Adrenal gland (tissue), 12 donors: Measurements from ENCODE around the gene CHRDL1. TPM values are rescaled to one million over a fixed set of nuclear protein-coding genes. Genes with fewer than 3 reads are reported as not detected.

Experiments used
- DNase-seq, 7 donors: peaks; one replicate each; pipeline ENCODE4 v3.0.0-alpha.2; 2019 to 2020
- H3K27ac ChIP-seq, 5 donors: fragments of 200-600 bp; sonication (generic) in 4 of 5; 1 replicate in 3 of 5; 2 replicates in 2 of 5; pipeline versions ENCODE4 v1.5.1 to v1.8.0; 2016 to 2020; ENCODE audit warnings: mild to moderate bottlenecking in 1 of 5
- H3K27me3 ChIP-seq: fragments of 200-600 bp; 2 replicates; pipeline ENCODE4 v1.8.0; 2021
- H3K36me3 ChIP-seq, 2 donors: fragments of 200-600 bp; replicated peaks in 1 of 2; 1 replicate in 1 of 2; 2 replicates in 1 of 2; pipeline versions ENCODE4 v1.5.1 to v1.8.0; 2018 to 2022
- H3K4me1 ChIP-seq, 2 donors: fragments of 200-600 bp; replicated peaks in 1 of 2; 1 replicate in 1 of 2; 2 replicates in 1 of 2; pipeline versions ENCODE4 v1.5.1 to v1.8.0; 2018 to 2021
- H3K4me3 ChIP-seq, 4 donors: fragments of 200-600 bp; sonication (generic) in 3 of 4; one replicate each; pipeline ENCODE4 v1.5.1; 2016 to 2018
- H3K9me3 ChIP-seq, 3 donors: fragments of 200-600 bp; sonication (generic) in 1 of 3; replicated peaks in 1 of 3; 1 replicate in 2 of 3; 2 replicates in 1 of 3; pipeline versions ENCODE4 v1.5.1 to v1.8.0; 2016 to 2021
- POLR2A ChIP-seq, 2 donors: fragments of 450-650 bp; IDR thresholded peaks; one replicate each; pipeline ENCODE4 v1.6.1; 2017; ENCODE audit warnings: antibody characterized with exemption in 2 of 2, mild to moderate bottlenecking in 2 of 2, moderate library complexity in 1 of 2
- WGBS, 4 donors: extraction: QIAGEN DNeasy Blood & Tissue Kit in 2 of 4; methylation state at CpG; one replicate each; pipeline versions ENCODE4 v1.1.5 to v1.1.7; 2013 to 2017; 5-methylcytosine and 5-hydroxymethylcytosine counted together
- intact Hi-C, 2 donors: fragments of 100-400 bp; cut with DNase I; formaldehyde crosslinking; loops; one replicate each; pipeline versions ENCODE4 v1.14.1 to v1.15.0; 2022 to 2023
- polyA plus RNA-seq, 3 donors: library from polyadenylated mRNA; stranded (reverse); fragments of 200-250 nt in 2 of 3; fragments of 350-450 nt in 1 of 3; fragmentation: Illumina TruSeq in 1 of 3; extraction: RNeasy Lipid Tissue Mini Kit (QIAGEN cat#74804) in 1 of 3; gene quantifications; one replicate each; pipeline ENCODE4 v1.2.3, GENCODE V29; 2013 to 2014
- total RNA-seq, 9 donors: library from RNA; depleted of rRNA in 4 of 9; stranded (reverse); fragments of >200 nt in 4 of 9; fragments of 120-200 nt in 1 of 9; fragmentation: NEBNext Ultra II Directional in 1 of 9; extraction: Animal tissue kit (Norgen Biotek cat#: 25700) in 1 of 9; gene quantifications; one replicate each; pipeline versions ENCODE4 v1.1.0 to v1.2.4, GENCODE V29; 2013 to 2023
- TF ChIP-seq, protein P1 (sequence below), 6 experiments: fragments of 450-650 bp in 4 of 6; fragments of 200-600 bp in 2 of 6; sonication (generic) in 1 of 6; IDR thresholded peaks; 1 replicate in 5 of 6; 2 replicates in 1 of 6; pipeline versions ENCODE4 v1.5.1 to v1.8.0; 2016 to 2021; ENCODE audit warnings: antibody characterized with exemption in 6 of 6, mild to moderate bottlenecking in 2 of 6, moderate library complexity in 1 of 6
- donor health status: healthy with polysubstance abuse.
- donor health status: Bipolar disorder and iron deficiency.
- donor health status: DM: yes; HTN: yes; CAD: no.
- donor health status: DM: no; HTN: no; CAD: no.
- donor health status: DM: no; HTN: no; CAD: no.
- donor health status: DM: yes; HTN: yes; CAD: no.

Gene CHRDL1
- total and polyA plus RNA-seq, 12 donors: 0.22 to 14.1 (median 4.5) TPM

DNA sequence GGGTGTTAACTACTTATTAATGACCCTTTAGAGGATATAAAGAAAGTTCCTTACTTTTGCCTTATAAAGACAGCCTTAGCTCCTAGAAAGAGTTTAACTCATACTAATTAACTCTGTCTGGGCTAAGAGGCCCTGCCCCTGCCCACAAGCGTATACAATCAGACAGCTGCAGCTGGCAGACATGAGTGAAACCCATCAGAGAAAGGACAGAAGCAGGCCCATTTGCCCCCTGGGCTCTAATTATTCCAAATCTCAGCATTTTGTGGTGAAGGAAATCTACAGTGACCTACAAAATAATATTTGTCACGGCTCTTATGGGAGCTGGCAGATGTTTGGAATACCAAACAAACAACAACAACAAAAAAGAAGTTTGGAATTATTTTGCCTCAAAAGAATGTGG lies 71.8 kb downstream of the CHRDL1 start:
- no peak for DNase-seq
- Histone ChIP-seq H3K4me3 (no peak overlapping the region), H3K27me3 (peaks cover 22% of the 10 kb centered on the region), H3K27ac (no peak overlapping the region), H3K36me3 (no peaks in the 10 kb centered on the region), H3K9me3 (no peaks in the 10 kb centered on the region), H3K4me1 (no peaks in the 10 kb centered on the region)
- intact Hi-C loops: no loop called here
- no peak for TF ChIP-seq POLR2A (IDR thresholded peaks at IDR 0.05)
- TF ChIP-seq, protein P1, sequence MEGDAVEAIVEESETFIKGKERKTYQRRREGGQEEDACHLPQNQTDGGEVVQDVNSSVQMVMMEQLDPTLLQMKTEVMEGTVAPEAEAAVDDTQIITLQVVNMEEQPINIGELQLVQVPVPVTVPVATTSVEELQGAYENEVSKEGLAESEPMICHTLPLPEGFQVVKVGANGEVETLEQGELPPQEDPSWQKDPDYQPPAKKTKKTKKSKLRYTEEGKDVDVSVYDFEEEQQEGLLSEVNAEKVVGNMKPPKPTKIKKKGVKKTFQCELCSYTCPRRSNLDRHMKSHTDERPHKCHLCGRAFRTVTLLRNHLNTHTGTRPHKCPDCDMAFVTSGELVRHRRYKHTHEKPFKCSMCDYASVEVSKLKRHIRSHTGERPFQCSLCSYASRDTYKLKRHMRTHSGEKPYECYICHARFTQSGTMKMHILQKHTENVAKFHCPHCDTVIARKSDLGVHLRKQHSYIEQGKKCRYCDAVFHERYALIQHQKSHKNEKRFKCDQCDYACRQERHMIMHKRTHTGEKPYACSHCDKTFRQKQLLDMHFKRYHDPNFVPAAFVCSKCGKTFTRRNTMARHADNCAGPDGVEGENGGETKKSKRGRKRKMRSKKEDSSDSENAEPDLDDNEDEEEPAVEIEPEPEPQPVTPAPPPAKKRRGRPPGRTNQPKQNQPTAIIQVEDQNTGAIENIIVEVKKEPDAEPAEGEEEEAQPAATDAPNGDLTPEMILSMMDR (IDR thresholded peaks at IDR 0.05): no peak
- 64 to 80% (median 74%) methylated on average over 2 of the region's 2 CpGs for WGBS, 4 donors

DNA sequence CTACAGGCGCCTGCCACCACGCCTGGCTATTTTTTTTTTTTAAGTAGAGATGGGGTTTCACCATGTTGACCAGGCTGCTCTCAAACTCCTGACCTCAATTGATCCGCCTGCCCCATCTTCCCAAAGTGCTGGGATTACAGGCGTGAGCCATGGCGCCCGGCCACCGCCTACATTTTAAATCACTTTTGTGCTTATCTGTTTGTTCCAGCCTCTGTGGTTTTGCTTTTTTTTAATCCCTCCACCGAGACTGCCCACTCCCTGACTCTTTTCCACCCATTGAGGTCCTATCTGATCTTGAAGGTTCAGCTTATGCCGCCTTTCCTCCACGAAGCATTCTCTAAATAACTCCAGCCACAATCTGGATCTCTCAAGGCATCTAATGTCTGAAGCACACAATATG lies 73.5 kb downstream of the CHRDL1 start:
- Histone ChIP-seq H3K27ac (no peak overlapping the region), H3K4me3 (no peak overlapping the region), H3K4me1 (no peaks in the 10 kb centered on the region), H3K27me3 (peaks cover 22% of the 10 kb centered on the region), H3K9me3 (no peaks in the 10 kb centered on the region), H3K36me3 (no peaks in the 10 kb centered on the region)
- DNase-seq: no peak
- WGBS, 4 donors: 78 to 84% (median 80%) methylated on average over 9 to 10 of the region's 10 CpGs
- no peak for TF ChIP-seq POLR2A (IDR thresholded peaks at IDR 0.05)
- intact Hi-C loops: no loop called here

DNA sequence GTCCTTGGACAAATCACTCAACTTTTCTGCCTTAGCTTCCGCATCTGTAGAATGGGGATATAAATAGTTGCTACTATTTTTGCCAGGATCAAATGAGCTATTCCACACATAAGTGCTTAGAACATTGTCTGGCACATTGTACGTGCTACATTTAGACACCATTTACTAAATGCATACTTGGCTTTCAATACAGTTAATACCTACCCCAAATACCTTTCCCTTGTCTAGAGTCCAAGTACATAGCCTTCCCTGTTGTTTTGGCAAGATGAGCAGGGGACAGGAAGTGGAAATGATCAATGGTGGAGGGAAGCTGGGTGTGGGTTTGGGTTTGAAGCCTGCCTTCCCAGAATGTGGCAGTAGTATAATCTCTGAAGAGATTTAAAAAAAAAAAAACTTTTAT lies 82.0 kb downstream of the CHRDL1 start:
- intact Hi-C loops: no loop called here
- no peak for DNase-seq
- Histone ChIP-seq H3K36me3 (no peaks in the 10 kb centered on the region), H3K27me3 (no peaks in the 10 kb centered on the region), H3K9me3 (no peaks in the 10 kb centered on the region), H3K4me3 (no peak overlapping the region), H3K4me1 (no peaks in the 10 kb centered on the region), H3K27ac (no peak overlapping the region)
- WGBS, 4 donors: 60 to 72% (median 70%) methylated on average over 1 to 2 of the region's 2 CpGs
- TF ChIP-seq, protein P1 (IDR thresholded peaks at IDR 0.05): no peak
- TF ChIP-seq POLR2A (IDR thresholded peaks at IDR 0.05): no peak

DNA sequence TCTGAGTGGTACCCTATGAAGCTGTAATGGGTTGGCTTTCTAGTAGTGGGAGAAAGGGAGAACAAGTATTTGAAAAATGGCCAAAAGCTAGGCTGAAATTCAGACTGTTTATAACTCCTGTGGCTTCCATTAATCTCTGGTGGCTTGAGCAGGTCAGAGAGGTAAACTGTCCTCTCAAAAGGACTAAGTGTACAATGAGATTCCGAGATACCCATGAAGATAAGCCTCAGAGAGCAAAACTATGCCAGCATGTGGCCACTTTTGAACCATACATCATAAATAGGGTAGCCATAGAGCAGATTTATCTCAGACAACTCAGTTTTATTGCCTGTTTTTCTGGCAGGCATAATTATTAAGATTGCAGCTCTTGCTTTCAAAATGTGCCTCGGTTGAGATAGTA lies 89.2 kb downstream of the CHRDL1 start:
- Histone ChIP-seq H3K4me1 (no peaks in the 10 kb centered on the region), H3K27ac (no peak overlapping the region)

DNA sequence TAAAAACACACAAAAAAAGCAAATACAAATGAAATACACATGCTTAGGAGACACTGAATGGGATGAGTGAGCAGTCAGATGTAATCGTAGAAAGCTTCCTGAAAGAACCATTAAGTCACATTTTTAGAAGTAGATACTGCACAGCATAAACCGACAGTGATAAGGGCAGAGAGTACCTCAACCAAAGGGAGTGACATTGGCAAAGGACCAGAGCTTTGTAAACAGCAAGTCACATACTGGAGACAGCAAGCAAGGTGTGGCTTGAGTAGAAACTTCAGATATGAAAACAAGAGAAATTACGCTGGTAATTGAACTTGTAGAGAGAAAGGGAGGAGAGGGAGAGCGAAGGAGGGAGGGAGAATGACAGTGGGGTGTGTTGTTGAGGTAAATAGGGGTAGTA lies 92.0 kb downstream of the CHRDL1 start:
- no peak for DNase-seq
- 62 to 75% (median 66%) methylated on average over 4 of the region's 4 CpGs for WGBS, 4 donors
- Histone ChIP-seq H3K27me3 (peaks cover 4% of the 10 kb centered on the region), H3K27ac (no peak overlapping the region), H3K4me1 (no peaks in the 10 kb centered on the region), H3K4me3 (no peak overlapping the region), H3K36me3 (no peaks in the 10 kb centered on the region), H3K9me3 (no peaks in the 10 kb centered on the region)
- TF ChIP-seq POLR2A (IDR thresholded peaks at IDR 0.05): no peak
- intact Hi-C loops: no loop called here

More for the DNA sequence above, 89.2 kb downstream of the CHRDL1 start:
- intact Hi-C loops: no loop called here
- no peak for DNase-seq
- H3K9me3 ChIP-seq: no peaks in the 10 kb centered on the region
- H3K27me3 ChIP-seq: peaks cover 4% of the 10 kb centered on the region
- no peaks in the 10 kb centered on the region for H3K36me3 ChIP-seq
- 38 to 83% (median 45%) methylated on average over 1 to 2 of the region's 2 CpGs for WGBS, 4 donors
- no peak overlapping the region for H3K4me3 ChIP-seq
- TF ChIP-seq POLR2A (IDR thresholded peaks at IDR 0.05): no peak
- TF ChIP-seq, protein P1 (IDR thresholded peaks at IDR 0.05): no peak
